ENCODE measurements around the gene PRDM16.
A peak's percentile ranks its signal among the peaks of the same experiment; 100 is the strongest.

The PRDM16 gene

DNA sequence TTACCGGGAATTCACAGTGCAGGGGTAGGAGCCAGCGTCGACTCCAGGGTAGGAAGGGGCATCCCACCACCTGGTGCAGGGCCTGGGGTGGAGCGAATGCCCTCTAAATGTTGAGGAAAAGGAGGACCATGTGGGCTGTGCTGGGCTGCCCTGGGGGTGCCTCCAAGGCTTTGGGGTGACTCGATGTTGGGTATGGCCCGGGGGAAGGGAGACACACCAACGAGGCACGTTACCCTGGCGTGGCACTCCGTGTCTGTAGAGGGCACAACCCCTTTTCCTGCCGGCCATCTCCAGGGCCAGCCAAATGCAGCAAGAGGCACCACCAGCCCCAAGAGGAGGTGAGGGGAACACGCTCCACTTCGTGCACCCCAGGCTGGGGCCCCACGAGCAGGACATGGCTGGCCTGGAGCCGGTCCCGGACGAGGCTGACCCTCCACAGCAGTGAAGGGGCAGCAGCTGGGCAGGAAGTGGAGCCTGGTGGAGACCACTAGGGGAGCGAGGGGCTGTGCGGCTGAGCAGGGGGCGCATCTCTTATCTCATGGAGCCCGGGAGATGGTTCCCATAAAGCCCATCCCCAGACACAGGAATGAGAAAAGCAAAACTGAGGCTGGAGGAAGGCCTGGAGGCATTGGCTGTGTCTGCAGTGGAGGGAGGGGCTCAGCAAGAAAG is 36.5 kb upstream of the PRDM16 start:
- no peak for DNase-seq (ENCODE audit: low spot score)

DNA sequence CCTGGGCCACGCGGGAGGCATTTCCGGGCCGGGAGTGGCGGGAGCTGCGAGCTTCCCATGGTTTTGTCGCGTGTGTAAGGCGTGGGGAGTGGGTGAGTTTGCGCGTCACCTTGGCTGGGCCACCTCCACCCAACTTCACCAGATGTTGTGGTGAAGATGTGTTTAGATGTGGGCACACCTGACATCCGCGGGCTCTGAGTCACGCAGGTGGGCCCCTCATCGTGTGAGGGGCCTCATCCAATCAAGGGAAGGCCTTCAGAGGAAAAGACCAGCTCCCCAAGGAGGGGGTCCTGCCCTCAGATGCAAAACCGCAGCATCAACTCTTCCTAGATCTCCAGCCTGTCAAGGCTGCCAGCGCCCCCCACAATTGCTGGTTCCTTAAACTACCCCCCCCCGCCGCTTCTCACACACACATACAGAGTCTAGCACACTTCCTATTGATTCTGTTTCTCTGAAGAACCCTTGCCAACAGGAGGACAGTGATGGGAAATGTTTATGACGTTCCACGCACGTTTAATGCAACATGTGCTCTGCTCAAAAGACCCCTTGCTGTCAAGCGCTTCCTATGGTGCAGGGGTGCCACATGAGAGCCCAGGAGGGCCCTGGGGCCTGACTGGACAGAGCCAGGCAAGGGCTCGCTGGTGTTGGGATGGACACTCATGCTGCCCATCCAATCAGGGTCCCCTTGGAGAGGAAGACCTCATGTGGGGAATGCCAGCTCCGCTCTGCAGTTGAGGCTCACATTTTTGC is 35.8 kb upstream of the PRDM16 start:
- DNase-seq (ENCODE audit: low spot score) = peak; percentile 50

DNA sequence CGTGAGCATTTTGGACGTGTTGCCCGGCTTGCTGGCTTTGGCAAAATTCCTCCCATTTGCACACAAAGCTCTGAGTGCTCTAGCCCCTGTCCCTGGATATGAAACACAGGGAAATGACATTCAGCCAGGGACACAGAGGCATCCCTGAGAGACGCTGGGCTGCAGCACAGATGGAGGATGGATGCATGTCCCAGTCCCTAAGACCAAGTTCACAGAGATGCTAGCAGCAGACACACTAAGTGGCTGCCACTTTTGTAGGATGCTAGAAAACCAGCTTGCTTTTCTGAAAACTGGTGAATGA is 35.3 kb upstream of the PRDM16 start:
- DNase-seq (ENCODE audit: low spot score) = no peak

DNA sequence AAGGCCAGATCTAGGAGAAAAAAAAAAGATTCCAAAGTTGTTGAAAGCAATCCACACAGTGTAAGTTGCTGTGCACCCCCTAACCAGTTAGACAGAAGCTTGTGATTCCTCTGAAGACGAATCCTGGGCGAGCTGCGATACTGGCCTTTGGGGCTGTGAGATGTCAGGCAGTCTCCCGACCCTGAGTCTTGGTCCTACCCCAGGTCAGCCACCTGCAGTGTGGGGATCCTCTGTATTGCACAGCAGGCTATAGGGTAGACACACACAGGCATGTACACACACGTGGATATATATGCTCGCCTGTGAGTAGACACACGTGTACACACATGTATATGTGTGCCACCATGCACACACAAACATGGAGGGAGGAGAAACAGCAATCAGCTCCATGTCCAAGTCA is 34.8 kb upstream of the PRDM16 start:
- DNase-seq (ENCODE audit: low spot score) = no peak

DNA sequence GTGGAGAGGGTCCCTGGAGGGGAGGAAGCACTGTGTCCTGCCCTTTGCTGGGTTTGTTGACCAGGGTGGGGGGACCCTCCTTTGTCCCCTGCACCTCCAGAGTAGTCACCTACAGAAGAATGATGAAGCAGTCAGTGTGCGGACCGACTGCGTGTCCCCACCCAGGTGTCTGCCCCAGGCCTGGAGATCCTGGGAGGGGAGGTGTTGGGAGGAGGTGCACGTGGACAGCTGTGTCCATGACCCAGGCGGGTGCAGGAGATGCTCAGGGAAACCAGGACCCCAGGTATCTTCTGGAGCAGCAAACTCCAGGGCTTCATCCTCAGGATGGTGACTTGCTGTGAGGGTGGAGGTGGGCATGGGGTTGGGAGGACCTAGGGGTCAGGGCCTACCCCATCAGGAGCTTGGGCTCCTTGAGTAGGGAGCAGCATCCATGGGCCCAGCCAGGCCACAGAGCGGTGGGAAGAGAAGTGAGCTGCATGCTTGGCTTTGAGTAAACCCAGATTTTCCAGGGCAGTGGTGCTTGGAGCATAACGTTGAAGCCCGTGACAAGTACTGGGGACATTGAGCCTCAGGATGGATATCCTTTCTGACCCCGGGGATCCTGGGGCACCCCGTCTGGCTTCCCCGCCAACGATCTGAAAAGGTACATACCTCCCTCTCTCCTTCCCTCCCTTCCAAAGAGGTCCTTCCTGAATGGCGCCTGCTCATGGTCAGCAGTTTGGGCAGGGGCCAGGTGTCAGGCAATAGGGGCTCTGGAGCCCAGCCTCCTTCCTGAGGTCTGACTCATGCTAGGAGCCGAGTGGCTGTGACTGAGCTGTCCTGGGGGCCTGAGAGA is 34.1 kb upstream of the PRDM16 start:
- DNase-seq (ENCODE audit: low spot score) = no peak

DNA sequence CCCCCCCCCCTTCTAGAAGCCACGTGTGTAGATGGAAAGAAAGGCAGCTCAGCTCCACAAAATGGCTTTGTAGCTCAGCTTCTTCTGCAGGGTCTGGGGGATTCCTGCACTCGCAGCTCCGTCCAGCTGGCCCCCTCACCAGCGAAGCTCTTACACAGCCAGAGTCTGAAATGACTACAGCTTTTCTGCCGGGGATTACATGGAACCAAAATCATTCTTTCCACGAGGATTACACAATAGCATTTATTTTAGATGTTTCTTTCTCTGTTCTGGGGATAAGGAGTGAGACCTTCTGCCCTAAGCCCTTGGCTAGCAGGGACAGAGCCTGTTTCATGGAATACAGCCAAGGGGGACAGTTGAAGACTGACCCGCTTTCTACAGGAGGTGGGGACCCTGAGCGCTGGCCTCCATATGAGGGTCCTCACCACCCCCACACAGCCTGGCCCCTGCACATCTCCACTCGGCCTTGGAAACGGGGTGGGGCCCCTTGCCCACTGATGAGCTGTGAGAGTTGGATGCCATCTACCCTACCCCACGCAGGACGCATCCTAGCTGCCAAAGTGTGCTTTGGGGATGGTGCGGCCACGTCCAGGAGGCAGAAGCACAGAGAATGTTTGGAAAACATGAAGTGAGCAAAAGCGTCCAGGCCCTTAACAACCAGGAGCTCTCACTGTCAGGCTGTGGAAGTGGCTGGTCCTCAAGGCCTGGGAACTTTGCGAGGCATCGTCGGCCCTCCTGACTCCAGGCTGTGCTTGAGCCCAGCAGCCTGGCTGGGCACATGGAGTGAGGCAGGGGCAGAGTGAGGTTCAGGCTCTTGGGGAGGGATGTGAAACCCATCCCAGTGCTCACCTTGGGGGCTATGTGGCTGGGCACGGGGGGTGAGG is 33.2 kb upstream of the PRDM16 start:
- no peak for DNase-seq (ENCODE audit: low spot score)

DNA sequence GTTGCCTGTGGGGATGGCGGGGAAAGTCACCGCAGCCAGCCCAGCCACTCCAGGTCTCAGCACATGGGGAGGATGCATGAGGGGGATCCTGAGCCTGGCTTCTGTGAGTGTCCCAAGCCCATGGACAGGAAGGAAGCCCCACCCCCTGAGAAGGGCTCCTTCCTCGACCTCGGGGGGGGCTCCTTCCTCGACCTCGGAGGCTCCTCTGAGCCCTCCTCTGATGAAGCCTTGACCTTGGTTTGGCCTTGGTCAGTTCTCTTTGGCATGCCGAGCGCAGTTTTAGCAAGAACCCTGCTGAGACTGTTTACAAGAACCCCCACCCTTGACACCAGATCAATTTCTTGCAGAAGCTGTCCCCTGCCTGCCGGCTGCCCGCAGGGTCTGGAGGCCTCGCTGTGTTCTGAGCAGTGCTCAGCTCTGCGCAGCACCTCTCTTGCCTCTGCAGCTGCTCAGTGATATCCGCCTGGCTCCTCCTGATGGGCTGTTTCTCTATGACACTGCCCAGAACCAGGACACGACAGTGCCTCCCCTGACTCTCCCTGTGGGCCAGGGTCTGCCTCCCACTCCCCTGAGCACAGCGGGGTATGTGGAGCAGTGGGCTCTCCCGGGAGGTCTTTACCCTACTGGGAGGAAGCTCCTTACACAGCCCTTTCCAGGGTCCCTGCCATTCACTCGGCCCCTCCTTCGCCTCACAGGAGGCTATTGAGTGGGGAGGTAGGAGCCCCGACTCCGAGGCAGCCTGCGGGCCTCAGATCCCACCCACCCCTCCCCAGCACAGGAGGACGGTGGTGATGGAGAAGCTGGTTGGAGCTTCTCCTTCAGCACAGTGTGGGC is 32.3 kb upstream of the PRDM16 start:
- DNase-seq (ENCODE audit: low spot score) = no peak

DNA sequence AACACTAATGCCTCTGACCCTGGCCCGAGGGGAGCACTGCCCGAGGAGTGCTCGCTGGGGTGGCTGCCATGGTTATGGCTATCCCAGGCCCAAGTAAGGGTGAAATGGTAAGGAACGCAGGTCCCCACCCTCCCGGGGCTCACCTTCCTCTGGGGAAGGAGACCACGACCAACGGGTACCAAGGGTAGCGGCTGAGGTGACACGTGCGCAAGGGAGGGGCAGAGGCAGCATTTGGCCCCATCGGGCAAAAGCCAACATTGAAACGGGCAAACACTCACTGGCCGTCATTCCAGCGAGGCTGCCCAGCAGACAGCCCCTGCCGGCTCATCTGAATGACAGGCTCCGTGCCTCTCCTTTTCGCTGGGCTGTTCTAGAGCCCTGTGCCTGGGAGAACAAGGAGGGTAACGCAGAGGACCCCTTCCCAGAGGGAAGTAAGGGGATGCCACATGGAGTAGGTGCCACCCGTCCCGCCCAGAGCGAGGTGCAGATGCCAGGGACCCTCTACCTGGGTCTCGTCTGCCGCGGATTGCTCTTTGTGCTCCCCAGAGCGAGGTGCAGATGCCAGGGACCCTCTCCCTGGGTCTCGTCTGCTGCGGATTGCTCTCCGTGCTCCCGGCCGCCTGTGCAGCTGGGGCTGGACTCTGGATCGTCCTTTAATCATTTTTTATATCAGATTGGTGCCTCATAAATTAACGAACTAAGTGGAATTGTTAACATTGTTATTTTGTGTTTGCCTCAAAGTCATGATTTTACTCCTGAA is 31.5 kb upstream of the PRDM16 start:
- DNase-seq (ENCODE audit: low spot score) = no peak

DNA sequence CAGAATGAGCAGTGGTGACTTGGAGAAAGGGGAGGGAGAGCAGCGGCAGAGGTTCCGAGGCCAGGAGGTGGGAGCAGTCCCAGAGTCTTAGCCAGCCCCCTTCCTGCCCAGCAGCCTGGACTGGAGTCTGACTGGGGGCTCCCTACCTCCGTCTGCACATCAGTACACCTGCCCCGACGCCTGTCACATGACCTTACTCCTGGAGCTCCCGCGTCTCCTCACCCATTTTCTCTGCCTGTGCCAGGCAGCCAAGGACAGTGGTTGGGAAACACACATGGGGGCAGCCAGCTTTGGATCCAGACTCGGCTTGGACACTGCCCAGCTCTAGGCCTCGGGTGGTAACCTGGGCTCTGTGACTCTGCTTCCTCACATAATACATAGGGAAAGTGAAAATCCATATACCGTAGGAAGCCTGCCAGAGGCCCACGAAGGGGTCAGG is 30.9 kb upstream of the PRDM16 start:
- DNase-seq (ENCODE audit: low spot score) = no peak

DNA sequence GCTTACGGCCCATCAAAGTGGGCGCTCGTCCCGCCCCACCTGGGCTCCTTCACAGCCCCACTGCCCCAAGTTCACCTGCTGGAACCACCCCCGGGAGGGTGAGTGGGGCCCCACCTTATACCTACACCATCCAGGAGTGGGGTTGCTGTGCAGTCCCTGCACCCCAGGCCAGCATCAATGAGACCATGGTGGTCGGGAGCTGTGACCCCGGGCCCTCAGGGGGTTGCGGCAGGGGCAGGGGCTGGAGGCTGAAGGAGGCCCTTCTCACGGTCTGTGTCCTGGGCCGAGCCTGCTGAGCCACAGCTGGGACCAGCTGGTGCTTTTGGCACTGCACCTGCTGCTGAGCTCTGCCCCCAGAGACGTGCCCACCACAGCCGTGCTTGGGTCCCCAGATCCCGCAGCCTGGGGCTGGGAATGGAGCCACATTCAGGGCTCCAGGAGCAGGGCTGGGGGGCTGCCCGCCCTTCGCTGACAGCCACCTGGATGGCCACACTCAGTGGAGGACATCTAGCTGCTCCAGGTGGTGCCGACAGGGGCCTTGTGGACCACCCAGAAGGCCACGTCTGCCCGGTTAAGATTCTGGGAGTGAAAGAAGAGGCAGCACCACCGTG is 30.3 kb upstream of the PRDM16 start:
- DNase-seq (ENCODE audit: low spot score) = no peak

DNA sequence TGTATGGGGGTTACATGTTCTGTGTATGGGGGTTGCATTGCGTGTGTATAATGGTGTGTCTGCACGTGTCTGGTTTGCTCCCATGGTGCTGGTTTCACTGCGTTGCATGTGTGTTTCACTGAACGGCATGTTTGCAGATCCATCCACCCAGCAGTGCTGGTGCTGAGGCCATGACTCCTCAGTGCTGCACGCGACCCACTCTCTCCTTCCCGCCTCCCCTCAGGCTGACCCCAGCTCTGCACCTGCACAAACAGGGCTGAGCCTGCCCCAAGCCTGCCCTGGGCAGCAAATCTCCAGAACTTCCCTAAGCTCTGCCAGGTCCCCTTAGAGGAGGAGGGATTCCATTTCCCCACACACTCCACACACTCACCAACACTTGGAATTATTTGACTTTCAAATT is 29.0 kb upstream of the PRDM16 start:
- DNase-seq (ENCODE audit: low spot score) = no peak

DNA sequence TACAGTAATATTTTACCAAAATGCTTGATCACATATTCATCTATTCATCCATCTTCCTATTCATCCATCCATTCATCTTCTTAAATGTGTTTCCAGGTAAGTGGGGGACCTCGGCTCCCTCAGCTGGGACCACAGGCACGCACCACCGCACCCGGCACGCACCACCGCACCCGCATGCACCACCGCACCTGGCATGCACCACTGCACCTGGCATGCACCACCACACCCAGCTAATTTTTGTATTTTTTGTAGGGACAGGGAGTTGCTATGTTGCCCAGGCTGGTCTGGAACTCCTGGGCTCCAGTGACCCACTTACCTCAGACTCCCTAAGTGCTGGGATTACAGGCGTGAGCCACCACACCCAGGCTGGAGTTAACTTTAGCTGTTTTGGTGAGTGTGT is 26.5 kb upstream of the PRDM16 start:
- no peak for DNase-seq (ENCODE audit: low spot score)

DNA sequence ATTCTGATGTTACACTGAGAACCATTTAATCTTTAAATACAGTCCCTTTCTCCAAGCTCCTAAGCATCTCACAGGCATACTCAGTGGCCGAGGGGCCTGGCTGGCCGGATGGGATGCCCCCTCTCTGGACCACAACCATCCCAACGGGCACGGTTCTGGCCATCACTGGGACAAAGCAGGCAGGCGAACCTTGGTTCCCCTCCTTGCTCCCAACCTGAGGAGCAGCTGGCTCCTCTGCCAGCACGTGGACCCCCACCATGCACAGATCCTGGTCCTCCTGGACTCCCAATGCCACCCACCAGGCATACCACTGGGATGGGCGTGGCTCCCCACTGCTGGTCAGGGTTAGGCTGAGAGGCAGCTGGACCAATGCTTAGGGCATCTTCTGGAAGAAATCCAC is 19.8 kb upstream of the PRDM16 start:
- DNase-seq (ENCODE audit: low spot score) = no peak

DNA sequence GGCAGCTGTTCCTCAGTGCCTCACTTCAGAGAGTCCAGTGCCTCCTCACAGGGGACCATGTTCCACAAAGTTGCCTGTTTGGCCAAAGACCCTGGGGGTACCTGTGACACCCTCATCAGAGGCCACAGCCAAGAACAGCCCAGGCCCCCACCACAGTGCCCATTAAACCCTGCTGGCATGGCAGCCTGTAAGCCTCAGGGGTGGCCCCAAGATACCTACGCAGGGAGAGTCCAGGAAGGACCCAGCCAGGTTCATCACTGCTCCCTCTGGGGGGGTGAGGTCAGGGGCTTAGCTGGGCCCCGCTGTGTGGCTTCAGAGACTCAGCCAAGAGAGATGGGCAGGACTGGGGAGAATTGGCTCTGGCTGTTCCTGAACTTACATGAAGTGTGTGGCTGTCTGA is 19.1 kb upstream of the PRDM16 start:
- no peak for DNase-seq (ENCODE audit: low spot score)

DNA sequence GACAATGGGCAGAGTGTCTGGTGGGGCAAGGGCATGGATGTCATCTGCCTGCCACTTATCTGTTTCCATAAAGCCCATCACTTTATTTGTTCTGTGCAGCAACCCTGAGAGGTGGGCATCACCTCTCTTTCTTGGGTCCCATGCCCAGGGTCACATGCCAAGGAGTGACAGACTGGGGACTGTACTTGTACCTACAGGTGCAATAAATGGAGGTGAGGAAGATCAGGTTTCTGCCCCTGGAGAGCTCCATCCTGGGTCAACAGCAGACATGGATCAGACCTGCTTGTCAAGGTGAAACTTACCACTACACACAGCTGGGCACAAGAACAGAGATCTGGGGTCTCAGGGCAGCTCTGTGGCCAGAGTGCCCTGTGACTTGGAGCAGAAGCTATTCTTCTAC is 18.4 kb upstream of the PRDM16 start:
- no peak for DNase-seq (ENCODE audit: low spot score)

DNA sequence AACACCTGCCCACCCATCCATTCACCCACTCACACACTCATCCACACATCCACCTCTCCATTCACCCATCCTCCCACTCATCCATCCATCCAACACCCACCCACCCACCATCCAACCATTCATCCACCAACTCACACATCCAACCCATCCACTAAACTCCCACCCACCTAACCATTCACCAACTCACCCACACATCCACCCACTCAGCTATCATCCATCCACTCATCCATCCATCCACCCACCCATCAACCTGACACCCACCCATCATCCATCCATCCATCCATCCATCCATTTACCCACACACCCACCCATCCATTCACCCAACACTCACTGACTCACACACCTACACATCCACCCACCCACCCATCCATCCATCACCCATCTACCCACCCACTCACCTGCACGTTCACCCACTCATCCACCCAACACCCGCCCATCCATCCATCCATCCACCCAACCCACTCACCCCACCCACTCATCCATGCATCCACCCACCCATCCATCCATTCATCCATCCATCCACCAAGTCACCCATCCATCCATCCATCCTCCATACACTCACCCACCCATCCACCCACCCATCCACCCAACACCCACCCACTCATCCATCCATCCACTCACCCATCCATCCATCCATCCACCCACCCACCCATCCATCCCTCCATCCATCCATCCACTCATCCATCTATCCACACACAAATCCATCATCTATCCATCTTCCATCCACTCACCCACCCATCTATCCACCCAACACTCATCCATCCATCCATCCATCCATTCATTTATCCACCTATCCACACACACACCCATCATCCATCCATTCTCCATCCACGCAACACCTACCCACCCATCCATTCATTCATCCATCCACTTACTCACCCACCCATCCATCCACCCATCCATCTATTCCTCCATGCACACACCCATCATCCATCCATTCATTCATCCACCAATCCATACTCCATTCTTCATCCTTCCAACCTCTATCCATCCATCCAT is 17.4 kb upstream of the PRDM16 start:
- DNase-seq (ENCODE audit: low spot score) = no peak

DNA sequence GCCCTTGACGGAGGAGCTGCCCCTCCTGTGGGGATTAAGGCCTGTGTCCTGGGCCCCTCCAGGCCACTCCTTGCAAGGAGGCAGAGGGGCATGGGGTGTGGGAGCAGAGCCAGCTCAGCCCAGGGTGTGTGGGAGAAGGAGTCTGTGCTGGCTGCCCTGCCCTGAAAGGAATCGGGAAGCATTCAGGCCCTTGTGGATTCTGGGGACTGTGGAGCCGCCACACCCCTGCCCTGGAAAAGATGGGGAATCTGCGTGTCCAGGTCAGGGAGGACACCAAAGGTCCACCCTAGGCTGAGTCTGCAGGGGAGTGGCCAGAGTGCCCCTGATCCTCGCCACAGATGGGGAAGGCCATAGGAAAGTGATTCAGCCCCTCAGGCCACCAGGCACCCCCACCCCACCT is 16.5 kb upstream of the PRDM16 start:
- DNase-seq (ENCODE audit: low spot score) = no peak

DNA sequence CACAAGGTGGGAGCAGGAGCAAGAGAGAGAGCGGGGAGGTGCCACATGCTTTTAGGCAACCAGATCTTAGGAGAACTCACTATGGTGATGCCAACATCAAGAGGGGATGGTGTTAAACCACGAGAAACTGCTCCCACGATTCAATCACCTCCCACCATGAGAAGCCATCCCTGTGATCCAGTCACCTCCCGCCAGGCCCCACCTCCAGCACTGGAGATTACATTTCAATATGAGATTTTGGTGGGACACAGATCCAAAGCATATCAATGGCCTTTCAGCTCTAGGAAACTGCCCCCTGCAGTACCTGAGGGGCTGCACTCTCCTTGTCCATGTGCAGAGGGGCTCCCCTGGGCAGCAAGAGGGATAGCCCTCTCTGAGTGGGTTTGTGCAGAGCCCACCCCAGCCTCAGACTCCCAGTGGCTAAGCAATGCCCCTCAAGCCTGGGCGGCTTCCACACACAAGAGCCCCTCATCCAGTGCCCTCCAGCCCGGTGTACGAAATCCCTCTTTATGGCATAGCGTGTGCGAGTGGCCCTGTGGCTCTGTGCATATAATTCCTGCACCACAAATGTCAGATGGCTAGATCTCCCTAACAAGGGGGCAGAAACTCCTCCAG is 15.5 kb upstream of the PRDM16 start:
- no peak for DNase-seq (ENCODE audit: low spot score)
